GM21576 (cell line): ENCODE data around the gene ICOSLG.
A peak's percentile ranks its signal among the peaks of the same experiment; 100 is the strongest.
"Not testable (repeated sequence)": the region's sequence is repeated elsewhere in the genome, so short reads cannot be mapped to it uniquely, and the experiment has no call there.

ENCODE experiments used
- ATAC-seq: cut with Tn5 transposase; IDR thresholded peaks from one replicate; pipeline ENCODE4 v1.9.1; 2021; ENCODE audit warnings: mild to moderate bottlenecking, moderate library complexity; ENCODE audit not compliant: unreplicated experiment

Gene ICOSLG

DNA sequence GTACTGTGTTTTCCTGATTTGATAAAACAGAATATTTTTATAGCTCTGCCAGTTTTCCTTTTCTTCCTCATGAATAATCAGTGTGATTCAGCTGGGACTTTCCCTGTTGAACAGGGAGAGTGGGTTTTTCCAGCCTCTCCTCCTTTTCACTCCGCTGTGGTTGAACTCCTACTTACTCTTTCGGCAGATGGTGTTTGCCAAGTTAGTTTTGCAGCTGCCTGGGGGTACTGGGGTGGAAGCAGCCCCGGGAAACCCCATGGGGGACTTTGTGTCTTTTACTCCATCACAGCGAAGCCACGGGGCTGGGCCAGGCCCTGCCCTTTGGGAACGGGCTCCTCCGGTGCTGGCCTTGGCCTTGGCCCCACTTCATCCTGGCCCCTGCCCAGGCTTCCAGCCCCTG is 55.9 kb downstream of the ICOSLG start:
- not testable (repeated sequence) for ATAC-seq

DNA sequence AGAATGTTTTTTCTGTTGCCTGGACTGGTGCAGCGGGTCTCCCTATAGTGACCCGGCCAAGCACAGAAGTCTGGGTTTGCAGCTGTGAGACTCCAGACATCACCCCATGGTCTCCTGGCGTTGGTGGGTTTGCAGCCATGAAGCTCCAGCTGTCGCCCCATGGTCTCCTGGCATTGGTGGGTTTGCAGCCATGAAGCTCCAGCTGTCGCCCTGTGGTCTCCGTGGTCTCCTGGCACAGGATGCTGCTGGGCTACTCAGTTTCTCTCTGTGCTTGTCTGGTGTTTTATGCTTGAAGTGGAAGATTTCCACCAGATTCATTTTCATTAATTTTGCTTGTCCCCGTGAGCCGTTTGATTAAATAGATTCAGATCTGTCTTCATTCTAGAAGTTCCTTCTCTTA is 58.5 kb downstream of the ICOSLG start:
- not testable (repeated sequence) for ATAC-seq

DNA sequence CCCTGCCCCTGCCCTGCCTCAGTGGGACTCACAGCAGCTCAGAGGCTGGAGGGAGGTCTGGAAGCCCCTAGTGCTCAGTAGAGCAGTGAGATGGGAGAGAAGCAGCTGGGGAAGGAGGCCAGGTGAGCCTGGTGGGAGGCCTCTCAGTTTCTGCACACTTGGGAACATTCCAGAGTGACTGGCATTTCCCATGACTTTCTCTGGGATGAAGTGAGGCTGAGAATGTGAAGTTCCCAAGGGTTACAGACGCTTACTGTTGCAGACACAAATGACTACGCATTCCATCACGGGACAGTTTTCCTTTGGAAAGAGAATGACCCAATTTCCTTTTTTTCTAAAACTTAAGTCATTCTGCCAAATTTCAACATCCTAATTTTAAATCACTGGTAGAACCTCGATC is 59.2 kb downstream of the ICOSLG start:
- ATAC-seq, result not testable (repeated sequence)

DNA sequence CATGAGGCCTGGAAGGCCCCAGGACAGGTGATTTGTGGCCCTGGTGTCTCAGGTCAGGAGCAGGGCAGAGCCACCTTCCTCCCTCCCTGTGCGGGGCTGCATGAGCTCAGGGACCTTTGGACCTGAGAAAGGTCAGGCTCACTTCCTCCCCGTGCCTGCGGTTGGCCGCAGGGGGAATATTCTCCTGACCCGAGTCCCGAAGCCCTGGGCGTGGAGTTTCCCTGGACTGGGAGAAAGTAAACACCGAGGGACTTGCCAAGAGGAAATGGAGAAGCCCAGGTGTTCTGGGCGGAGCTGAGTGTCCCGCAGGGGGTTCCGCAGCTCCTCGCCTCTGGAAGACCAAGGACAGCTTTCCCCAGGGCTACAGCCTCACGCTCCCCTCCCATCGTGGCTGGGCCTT is 64.6 kb downstream of the ICOSLG start:
- ATAC-seq, result not testable (repeated sequence)

DNA sequence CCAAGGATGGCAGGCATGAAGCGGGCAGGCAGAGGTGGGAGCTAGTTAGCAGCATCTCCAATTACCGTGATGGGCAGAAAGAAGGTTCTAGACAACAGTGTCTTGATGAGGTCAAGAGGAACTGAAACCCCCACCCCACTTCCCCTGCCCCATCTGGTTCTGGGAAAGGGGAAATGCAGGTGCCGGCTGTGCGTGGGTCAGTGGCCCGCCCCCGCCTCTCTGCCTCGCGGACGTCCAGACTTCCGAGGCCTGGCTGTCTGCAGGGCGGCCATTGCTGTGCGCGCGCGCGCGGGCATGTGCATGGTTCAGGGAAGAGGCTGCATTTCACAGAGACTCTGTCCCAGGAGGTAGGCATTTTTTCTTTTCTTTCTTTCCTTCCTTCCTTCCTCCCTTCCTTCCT is 65.6 kb downstream of the ICOSLG start:
- ATAC-seq, result peak; percentile 59
